HG03457 (cell line): Measurements from ENCODE around the gene ABRACL.
"Not testable (repeated sequence)": the region's sequence is repeated elsewhere in the genome, so short reads cannot be mapped to it uniquely, and the experiment has no call there.

Experiments used
- ATAC-seq: cut with Tn5 transposase; IDR thresholded peaks from one replicate; pipeline ENCODE4 v1.9.1; 2021; ENCODE audit warnings: moderate number of reproducible peaks; ENCODE audit not compliant: unreplicated experiment

ABRACL gene

GRCh38 chr6:139028658-139029469 is at the start of gene ABRACL:
TSS of gene ABRACL (plus strand) at chr6:139028745. CDS start at chr6:139034161, 5,416 bp downstream.
- ATAC-seq = peak; percentile 63

GRCh38 chr6:138979365-138979764 is 49.2 kb upstream of the ABRACL start:
- no peak for ATAC-seq

GRCh38 chr6:138979813-138980668 is 48.5 kb upstream of the ABRACL start:
- no peak for ATAC-seq

- ATAC-seq = no peak
Observed at GRCh38 chr6:138981416-138981815, 47.1 kb upstream of the ABRACL start.

- no peak for ATAC-seq
Observed at GRCh38 chr6:138986578-138986977, 42.0 kb upstream of the ABRACL start.

GRCh38 chr6:138987080-138987642 is 41.4 kb upstream of the ABRACL start:
- no peak for ATAC-seq

GRCh38 chr6:138987643-138988468 is 40.7 kb upstream of the ABRACL start, which contains the start of gene REPS1:
TSS of gene REPS1 (minus strand) at chr6:138988253. CDS start at chr6:138987682, 571 bp downstream.
- peak; percentile 92 for ATAC-seq

- ATAC-seq = no peak
Observed at GRCh38 chr6:138988469-138988834, 40.1 kb upstream of the ABRACL start.

- ATAC-seq = no peak
Observed at GRCh38 chr6:138989098-138989983, 39.2 kb upstream of the ABRACL start.

- no peak for ATAC-seq
Observed at GRCh38 chr6:138991206-138991605, 37.3 kb upstream of the ABRACL start.

GRCh38 chr6:138992965-138993364 is 35.6 kb upstream of the ABRACL start:
- not testable (repeated sequence) for ATAC-seq

- not testable (repeated sequence) for ATAC-seq
Observed at GRCh38 chr6:138993410-138993809, 35.1 kb upstream of the ABRACL start.

GRCh38 chr6:138996524-138996923 is 32.0 kb upstream of the ABRACL start:
- no peak for ATAC-seq

GRCh38 chr6:138997136-138997535 is 31.4 kb upstream of the ABRACL start:
- no peak for ATAC-seq

GRCh38 chr6:138999949-139000725 is 28.4 kb upstream of the ABRACL start:
- no peak for ATAC-seq

GRCh38 chr6:139003751-139004150 is 24.8 kb upstream of the ABRACL start:
- ATAC-seq = no peak

- no peak for ATAC-seq
Observed at GRCh38 chr6:139006477-139006876, 22.1 kb upstream of the ABRACL start.

GRCh38 chr6:139007428-139007827 is 21.1 kb upstream of the ABRACL start:
- no peak for ATAC-seq

GRCh38 chr6:139008117-139008516 is 20.4 kb upstream of the ABRACL start:
- ATAC-seq = no peak
